Prostate gland (tissue), 2 donors: Measurements from ENCODE around the gene TNXB.

Experiments used
- CTCF ChIP-seq, 4 experiments: fragments of 200-600 bp in 2 of 4; fragments of 450-650 bp in 2 of 4; sonication (generic) in 2 of 4; IDR thresholded peaks; 1 replicate in 3 of 4; 2 replicates in 1 of 4; pipeline ENCODE4 v1.5.1; 2016 to 2019; ENCODE audit warnings: antibody characterized with exemption in 4 of 4, mild to moderate bottlenecking in 2 of 4, moderate library complexity in 2 of 4
- POLR2AphosphoS5 ChIP-seq: sonication (generic); formaldehyde crosslinking; IDR thresholded peaks from one replicate; pipeline ENCODE4 v1.6.1; 2017; ENCODE audit warnings: antibody characterized with exemption

- TF ChIP-seq CTCF (IDR thresholded peaks at IDR 0.05), result no peak
- TF ChIP-seq POLR2AphosphoS5, result no peak
These were observed 19.7 kb upstream of the TNXB start for GRCh38 chr6:32128751-32129296.
